ENCODE measurements around the gene ASIC4.

- TF ChIP-seq CTCF (IDR thresholded peaks at IDR 0.05), result no peak
- no peak for TF ChIP-seq POLR2AphosphoS5 (IDR thresholded peaks at IDR 0.05)
- TF ChIP-seq POLR2A (IDR thresholded peaks at IDR 0.05), result no peak
- no peak for TF ChIP-seq EP300 (IDR thresholded peaks at IDR 0.05; ENCODE audit: low read depth)
Measured at GRCh38 chr2:219470429-219470828, 43.9 kb upstream of the ASIC4 start.

Measured in transverse colon (tissue), 4 donors.